ENCODE measurements around the gene CCDC177.

DNA sequence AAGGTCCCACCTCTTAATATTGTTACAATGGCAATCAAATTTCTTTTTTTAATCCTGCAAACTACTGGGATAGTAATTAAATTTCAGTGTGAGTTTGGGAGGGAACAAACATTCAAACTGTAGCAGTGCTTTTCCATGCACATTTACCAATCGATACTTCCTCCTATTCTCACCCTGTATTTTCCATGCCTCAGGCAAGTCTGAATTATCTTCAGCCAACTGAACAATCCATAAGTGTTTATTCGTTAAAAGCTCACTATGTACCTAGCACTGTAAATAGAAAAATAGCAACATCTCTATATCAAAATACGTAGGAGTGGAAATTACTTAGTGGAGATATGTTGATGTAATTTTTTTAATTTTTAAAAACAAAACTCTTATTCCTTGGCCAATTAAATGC lies 43.5 kb downstream of the CCDC177 start:
- no peak for TF ChIP-seq EZH2 (IDR thresholded peaks at IDR 0.05; ENCODE audit: borderline replicate concordance, low read length)
- TF ChIP-seq, protein P1, sequence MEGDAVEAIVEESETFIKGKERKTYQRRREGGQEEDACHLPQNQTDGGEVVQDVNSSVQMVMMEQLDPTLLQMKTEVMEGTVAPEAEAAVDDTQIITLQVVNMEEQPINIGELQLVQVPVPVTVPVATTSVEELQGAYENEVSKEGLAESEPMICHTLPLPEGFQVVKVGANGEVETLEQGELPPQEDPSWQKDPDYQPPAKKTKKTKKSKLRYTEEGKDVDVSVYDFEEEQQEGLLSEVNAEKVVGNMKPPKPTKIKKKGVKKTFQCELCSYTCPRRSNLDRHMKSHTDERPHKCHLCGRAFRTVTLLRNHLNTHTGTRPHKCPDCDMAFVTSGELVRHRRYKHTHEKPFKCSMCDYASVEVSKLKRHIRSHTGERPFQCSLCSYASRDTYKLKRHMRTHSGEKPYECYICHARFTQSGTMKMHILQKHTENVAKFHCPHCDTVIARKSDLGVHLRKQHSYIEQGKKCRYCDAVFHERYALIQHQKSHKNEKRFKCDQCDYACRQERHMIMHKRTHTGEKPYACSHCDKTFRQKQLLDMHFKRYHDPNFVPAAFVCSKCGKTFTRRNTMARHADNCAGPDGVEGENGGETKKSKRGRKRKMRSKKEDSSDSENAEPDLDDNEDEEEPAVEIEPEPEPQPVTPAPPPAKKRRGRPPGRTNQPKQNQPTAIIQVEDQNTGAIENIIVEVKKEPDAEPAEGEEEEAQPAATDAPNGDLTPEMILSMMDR (IDR thresholded peaks at IDR 0.05; ENCODE audit: low read length) = no peak
